Stimulated activated CD8-positive, alpha-beta memory T cell treated with anti-CD3 and anti-CD28 coated beads, Interleukin-15, amount 100 ng/mL, for 1 hour (primary cell): ENCODE results near the gene FAM83E.

Experiments used
- DNase-seq: peaks from one replicate; pipeline ENCODE4 v3.0.0-alpha.2; 2020; ENCODE audit warnings: low read depth

Gene FAM83E

DNA sequence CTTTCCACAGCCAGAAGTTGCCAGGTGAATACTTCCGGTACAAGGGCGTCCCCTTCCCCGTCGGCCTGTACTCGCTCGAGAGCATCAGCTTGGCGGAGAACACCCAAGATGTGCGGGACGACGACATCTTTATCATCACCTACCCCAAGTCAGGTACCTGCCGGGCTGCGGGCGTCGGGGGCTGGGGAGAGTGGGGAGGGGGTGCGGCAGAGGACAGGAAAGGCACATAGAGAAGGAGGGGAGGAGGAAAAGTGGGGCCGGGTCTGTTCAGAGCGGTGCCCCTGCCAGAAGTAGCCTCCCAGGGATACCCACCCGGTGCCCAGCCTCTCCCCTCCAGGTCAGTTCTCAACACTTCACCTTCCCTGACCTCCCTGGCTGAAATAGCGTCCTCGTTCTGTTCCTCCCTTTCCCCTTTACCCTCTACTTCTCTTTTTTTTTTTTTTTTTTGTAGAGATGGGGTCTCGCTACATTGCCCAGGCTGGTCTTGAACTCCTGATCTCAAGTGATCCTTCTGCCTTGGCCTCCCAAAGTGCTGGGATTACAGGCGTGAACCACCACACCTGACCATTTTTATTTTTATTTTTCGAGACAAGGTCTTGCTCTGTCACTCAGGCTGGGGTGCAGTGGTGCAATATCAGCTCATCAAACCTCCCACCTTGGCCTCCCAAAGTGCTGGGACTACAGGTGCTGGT is 38.8 kb downstream of the FAM83E start:
- DNase-seq = no peak

DNA sequence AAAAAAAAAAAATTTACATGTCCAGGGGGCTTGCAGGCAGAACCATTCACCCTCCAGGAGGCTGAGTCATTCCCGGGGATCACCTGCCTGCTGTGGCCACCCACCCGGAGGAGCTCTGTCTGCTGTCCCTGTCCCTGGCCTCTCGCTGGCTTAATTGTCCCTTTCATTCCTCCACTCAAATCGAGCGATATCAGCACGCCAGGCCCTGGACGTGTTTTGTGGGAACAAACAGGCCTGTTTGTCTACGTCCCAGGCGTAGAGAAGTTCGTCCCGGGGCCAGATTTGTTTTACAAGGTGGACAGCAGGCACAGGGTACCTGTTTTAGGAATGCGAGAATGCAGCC is 41.7 kb downstream of the FAM83E start:
- no peak for DNase-seq

DNA sequence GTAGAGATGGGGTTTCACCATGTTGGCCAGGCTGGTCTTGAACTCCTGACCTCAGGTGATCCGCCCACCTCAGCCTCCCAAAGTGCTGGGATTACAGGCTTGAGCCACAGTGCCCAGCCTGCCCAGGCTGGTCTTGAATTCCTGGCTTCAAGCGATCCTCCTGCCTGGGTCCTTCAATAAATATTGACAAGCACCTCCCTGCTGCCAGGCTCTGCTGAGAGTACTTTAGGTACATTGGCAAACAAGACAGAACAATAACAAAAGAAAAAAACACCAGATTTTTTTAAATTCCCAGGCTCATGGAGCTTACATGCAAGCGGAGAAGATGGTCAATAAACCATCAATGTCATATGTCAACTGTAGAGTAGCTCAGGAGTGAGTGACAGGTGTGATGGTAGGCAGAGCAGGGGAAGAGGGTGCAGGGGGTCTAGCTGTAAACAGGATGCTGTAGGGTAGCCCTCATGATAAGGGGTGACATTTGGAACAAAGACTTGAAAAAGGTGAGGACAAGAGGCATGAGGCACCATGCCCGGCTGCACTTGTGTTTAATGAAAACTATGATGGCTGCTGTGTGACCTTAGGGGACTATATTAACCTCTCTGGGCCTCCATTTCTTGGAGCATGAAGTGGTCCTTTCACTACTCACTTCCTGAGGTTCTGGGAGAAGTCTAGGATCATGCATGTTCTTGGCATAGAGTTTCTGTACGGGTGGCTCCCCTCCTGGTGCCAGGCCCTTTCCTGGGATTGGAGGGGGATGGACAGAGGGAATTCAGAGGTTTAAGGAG is 43.3 kb downstream of the FAM83E start:
- no peak for DNase-seq

DNA sequence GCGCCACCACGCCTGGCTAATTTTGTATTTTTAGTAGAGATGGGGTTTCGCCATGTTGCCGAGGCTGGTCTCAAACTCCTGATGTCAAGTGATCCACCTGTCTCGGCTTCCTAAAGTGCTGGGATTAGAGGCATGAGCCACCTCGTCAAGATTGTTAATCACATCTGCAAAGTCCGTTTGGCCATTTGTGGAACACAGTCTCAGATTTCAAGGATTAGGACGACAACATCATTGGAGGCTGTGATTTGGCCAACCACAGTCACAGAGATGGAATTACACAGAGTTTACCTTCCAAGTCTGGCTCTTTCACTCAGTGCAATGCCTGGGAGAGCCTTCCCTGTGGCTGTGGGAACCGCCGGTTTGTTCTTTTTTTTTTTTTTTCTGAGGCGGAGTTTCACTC is 45.1 kb downstream of the FAM83E start:
- no peak for DNase-seq

DNA sequence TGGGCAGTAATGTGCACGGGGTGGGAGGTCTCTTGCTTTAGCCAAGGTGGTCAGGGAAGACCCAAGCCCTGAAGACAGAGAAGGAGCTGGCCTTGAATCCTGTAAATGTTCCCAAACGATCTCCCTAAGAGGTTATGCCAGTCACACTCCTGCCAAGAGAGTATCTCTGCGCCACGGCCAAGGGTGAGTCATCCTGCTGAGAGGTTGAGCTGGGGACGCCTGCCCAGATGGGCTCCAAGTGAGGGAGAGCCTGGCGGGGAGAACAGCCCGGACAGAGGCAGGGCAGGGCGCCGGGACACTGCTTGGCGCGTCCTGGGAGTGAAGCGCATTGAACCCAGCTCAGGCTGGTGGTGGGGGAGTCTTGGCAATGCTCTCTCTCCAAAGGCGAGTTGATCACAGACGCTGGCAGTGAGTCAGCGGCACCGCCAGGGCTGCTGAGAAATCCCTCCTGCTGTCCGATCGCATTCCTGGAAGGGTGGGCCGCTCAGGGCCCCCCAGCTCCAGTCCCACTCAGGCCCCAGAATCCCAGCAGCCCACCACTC is 46.5 kb downstream of the FAM83E start:
- no peak for DNase-seq

DNA sequence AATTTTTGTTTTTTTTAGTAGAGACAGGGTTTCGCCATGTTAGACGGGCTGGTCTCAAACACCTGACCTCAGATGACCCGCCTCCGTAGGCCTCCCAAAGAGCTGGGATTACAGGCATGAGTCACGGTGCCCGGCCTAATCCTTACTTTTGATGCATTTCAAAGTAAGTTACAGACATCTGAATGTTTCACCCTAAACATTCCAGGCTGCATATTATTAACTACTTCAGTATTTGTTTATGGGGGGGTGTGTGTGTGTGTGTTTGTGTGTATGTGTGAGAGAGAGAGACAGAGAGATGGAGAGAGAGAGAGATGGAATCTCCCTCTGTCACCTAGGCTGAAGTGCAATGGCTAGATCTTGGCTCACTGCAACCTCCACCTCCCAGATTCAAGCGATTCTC is 49.8 kb downstream of the FAM83E start:
- no peak for DNase-seq
